GM12891 (cell line): ENCODE measurements around the gene SLC25A21.
"Not testable (repeated sequence)": the region's sequence is repeated elsewhere in the genome, so short reads cannot be mapped to it uniquely, and the experiment has no call there.

Experiments
- DNase-seq: peaks from one replicate; pipeline ENCODE4 v3.0.0; 2011; ENCODE audit warnings: low spot score; ENCODE audit not compliant: insufficient read length
- FAIRE-seq: peaks from 2 replicates; lab custom pipeline; 2011; peaks lifted over from hg19 to GRCh38; lab: Jason Lieb, UNC
- PAX5 ChIP-seq: IDR thresholded peaks from 2 replicates; pipeline ENCODE4 v1.6.1; 2011; ENCODE audit warnings: low read length, moderate library complexity, mild to moderate bottlenecking; ENCODE audit not compliant: insufficient read depth, severe bottlenecking
- POLR2A ChIP-seq: IDR thresholded peaks from 2 replicates; pipeline ENCODE4 v1.6.1; 2011; ENCODE audit warnings: low read depth, low read length, control low read depth
- POLR2AphosphoS5 ChIP-seq: IDR thresholded peaks from 2 replicates; pipeline ENCODE4 v1.6.1; 2011; ENCODE audit warnings: low read depth, low read length, control low read depth
- POU2F2 ChIP-seq: IDR thresholded peaks from 2 replicates; pipeline ENCODE4 v1.6.1; 2011; ENCODE audit warnings: low read depth, mild to moderate bottlenecking, control low read depth, low read length, moderate library complexity
- SPI1 ChIP-seq: IDR thresholded peaks from 2 replicates; pipeline ENCODE4 v1.6.1; 2011; ENCODE audit warnings: low read depth, low read length, control low read depth
- TAF1 ChIP-seq: IDR thresholded peaks from 2 replicates; pipeline ENCODE4 v1.6.1; 2011; ENCODE audit warnings: low read depth, low read length, control low read depth

The SLC25A21 gene

DNA sequence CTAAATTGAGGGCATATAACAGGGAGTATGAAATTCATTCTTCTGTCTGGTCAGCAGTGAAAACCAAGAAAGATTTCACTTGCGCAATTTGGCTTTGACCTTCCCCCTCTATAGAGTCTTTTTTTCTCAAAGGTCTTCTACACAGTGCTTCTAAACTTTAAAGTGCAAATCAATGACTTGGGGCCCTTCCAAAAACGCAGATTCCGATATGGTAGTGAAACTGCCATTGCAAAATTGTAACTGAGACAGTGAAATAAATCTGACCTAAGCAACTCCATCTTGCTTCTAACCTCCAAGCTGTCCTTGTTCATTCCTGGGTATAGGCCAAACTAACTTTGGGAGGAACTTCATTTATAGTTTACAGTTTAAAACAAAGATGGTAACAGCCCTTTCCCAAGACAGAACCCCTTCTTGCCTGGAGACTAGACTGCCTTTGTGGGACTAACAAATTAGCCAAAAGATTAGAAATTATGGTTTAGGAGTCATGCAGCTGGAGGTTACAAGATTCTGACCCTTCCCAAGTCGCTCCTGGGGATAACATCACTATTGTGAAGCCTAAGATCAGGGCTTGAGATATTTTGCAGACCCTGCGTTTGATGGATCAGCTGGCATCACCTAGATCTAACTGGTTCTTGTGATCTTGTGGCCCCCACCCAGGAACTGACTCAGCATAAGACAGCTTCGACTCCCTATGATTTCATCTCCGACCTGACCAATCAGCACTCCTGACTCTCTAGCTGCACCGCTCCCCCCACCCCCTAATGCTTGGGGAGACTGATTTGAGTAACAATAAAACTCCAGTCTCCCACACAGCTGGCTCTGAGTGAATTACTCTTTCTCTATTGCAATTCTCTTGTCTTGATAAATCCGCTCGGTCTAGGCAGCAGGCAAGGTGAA is 5.0 kb downstream of the SLC25A21 start:
- DNase-seq, result no peak
- no peak for FAIRE-seq
- TF ChIP-seq POLR2AphosphoS5, result no peak
- no peak for TF ChIP-seq SPI1
- TF ChIP-seq TAF1, result no peak
- no peak for TF ChIP-seq PAX5
- TF ChIP-seq POU2F2, result no peak
- no peak for TF ChIP-seq POLR2A

DNA sequence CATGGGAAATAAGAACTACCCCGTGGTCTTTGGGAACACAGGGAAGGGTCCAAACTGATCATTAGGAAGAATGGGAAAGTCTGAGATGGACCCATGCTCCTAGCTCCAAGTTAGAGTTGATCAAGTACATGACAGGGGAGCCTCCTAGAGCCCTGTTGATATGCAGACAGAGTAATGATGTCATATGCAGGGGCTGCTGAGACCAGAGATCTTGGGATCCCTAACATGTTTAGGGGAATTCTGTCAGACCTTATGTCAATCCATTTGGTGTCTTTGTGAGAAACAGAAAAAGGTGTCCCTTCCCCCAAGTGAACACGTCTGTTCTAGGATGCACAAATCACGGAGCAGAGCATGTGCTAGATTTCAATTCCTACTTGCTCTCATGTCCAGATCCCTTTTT is 6.6 kb downstream of the SLC25A21 start:
- TF ChIP-seq POLR2A, result no peak
- no peak for DNase-seq
- no peak for FAIRE-seq

DNA sequence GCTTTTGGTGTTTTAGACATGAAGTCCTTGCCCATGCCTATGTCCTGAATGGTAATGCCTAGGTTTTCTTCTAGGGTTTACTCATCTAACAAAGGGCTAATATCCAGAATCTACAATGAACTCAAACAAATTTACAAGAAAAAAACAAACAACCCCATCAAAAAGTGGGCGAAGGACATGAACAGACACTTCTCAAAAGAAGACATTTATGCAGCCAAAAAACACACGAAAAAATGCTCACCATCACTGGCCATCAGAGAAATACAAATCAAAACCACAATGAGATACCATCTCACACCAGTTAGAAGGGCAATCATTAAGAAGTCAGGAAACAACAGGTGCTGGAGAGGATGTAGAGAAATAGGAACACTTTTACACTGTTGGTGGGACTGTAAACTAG is 10.1 kb downstream of the SLC25A21 start:
- not testable (repeated sequence) for FAIRE-seq, DNase-seq

DNA sequence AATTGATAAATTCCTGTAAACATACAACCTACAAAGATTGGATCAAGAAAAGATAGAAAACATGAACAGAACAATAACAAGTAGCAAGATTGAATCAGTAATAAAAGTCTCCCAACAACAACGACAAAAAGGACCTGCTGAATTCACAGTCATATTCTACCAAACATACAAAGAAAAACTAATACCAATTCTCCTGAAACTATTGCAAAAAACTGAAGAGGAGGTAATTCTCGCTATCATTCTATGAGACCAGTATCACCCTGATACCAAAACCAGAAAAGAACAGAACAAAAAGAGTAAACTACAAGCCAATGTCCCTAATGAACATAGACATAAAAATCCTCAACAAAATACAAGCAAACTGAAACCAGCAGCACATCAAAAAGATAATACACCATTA is 14.4 kb downstream of the SLC25A21 start:
- FAIRE-seq, result no peak
- no peak for DNase-seq
- TF ChIP-seq POU2F2 (no peak), PAX5 (no peak), POLR2A (no peak), TAF1 (no peak)

- TF ChIP-seq TAF1, result no peak
- TF ChIP-seq PAX5, result no peak
- no peak for TF ChIP-seq SPI1
- FAIRE-seq, result no peak
Observed at GRCh38 chr14:37153483-37153882, 18.9 kb downstream of the SLC25A21 start.

DNA sequence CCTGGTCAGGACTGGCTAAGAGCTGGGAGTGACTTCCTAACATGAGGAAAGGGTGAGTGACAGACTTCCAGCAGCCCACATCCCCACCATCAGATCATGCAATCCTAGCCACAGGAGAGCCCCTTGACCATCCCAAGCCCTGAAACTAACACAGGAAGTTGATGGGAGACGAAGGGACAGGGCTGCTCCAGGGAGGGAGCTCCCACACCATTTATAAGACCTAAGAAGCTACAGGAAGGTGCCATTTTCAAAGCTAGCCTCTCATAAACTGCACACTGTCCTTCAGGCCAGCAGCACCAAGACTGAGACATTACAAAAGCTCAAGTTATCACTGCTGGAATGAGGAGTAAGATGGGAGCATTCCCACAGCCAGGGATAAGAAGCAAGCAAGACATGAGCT is 19.4 kb downstream of the SLC25A21 start:
- FAIRE-seq (no peak), DNase-seq (no peak)
- TF ChIP-seq PAX5 (no peak), POLR2AphosphoS5 (no peak), SPI1 (no peak), TAF1 (no peak), POU2F2 (no peak), POLR2A (no peak)

More at GRCh38 chr14:37153483-37153882, 18.9 kb downstream of the SLC25A21 start:
- no peak for DNase-seq

- FAIRE-seq (no peak), DNase-seq (no peak)
- TF ChIP-seq SPI1, result no peak
- TF ChIP-seq POLR2A, result no peak
- TF ChIP-seq TAF1, result no peak
- no peak for TF ChIP-seq POLR2AphosphoS5
- TF ChIP-seq PAX5, result no peak
- no peak for TF ChIP-seq POU2F2
Observed at GRCh38 chr14:37150414-37150813, 22.0 kb downstream of the SLC25A21 start.

- no peak for DNase-seq
- TF ChIP-seq POLR2A (no peak), SPI1 (no peak), TAF1 (no peak), POLR2AphosphoS5 (no peak), POU2F2 (no peak), PAX5 (no peak)
Observed at GRCh38 chr14:37147310-37147880, 25.0 kb downstream of the SLC25A21 start.

DNA sequence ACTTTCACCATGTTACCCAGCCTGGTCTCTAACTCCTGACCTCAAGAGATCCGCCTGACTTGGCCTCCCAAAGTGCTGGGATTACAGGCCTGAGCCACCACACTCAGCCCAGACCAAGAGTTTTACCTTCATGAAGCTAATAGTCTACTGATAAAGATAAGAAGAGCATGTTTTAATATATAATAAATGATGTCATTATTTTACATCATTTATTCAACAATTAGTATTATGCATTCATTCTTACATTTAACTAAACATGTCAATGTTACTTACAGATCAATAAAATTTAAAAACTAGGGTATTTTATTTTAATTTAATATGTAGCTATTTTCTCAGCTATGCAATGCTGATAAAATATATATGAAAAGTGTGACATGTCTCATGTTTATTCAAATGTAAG is 26.0 kb downstream of the SLC25A21 start:
- not testable (repeated sequence) for FAIRE-seq, DNase-seq

More at GRCh38 chr14:37147310-37147880, 25.0 kb downstream of the SLC25A21 start:
- FAIRE-seq, result no peak

- no peak for DNase-seq
Observed at GRCh38 chr14:37145395-37145794, 27.0 kb downstream of the SLC25A21 start.

GRCh38 chr14:37144729-37145363 is 27.6 kb downstream of the SLC25A21 start:
- TF ChIP-seq TAF1 (no peak), PAX5 (no peak), POLR2A (no peak), POU2F2 (no peak), SPI1 (no peak), POLR2AphosphoS5 (no peak)
- FAIRE-seq, result no peak
- DNase-seq, result no peak

More at GRCh38 chr14:37145395-37145794, 27.0 kb downstream of the SLC25A21 start:
- FAIRE-seq, result no peak
- TF ChIP-seq POLR2A, result no peak
- no peak for TF ChIP-seq TAF1
- no peak for TF ChIP-seq POU2F2
- no peak for TF ChIP-seq POLR2AphosphoS5
- no peak for TF ChIP-seq SPI1
- TF ChIP-seq PAX5, result no peak
